GM21367 (cell line): ENCODE data around the gene CLRN2.

Experiments
- ATAC-seq: cut with Tn5 transposase; IDR thresholded peaks from one replicate; pipeline ENCODE4 v1.9.1; 2021; ENCODE audit not compliant: unreplicated experiment

Gene CLRN2

GRCh38 chr4:17514865-17515264, at the start of gene CLRN2:
Gene CLRN2, plus strand, starts transcription at chr4:17515165. Its CDS starts 102 bp downstream, at chr4:17515267.
- ATAC-seq, result no peak

GRCh38 chr4:17468619-17469221, 46.2 kb upstream of the CLRN2 start:
- ATAC-seq, result no peak

- no peak for ATAC-seq
Measured at GRCh38 chr4:17469931-17470674, 44.9 kb upstream of the CLRN2 start.

DNA sequence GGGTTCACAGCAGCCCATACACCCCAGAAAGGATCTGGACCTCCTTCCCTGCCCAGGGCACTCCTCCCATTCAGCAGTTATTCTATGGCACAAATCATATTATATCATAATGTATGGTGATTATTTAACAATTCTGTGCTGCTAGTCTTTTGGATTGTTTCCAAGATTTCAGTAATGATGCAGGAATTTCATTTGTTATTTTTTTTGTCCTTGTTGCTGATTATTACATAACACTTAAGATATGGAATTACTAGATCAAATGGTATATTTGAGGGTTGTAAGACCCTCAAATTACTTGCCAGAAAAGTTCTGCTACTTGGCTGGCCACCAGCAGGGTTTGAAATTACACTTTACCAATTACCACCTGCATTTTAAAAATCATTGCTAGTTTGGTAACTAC, 39.5 kb upstream of the CLRN2 start:
- ATAC-seq, result no peak

DNA sequence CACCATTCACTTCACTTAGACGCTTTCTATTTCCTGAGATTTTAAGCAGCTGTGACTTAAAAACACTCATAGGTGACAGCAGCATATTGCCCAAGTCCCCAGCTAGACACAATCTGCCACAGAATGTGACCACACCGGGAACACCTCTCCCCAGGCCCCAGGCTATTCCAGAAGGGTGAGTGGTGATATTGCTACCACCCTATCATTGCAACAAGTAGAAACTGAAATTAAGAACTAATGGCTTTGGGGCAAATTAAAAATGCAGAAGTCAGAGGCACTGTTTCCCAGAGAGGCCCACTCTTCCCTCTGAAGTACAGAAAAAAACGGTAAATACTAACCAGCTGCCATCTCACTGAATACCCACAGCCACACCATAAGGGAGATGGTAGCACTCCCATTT, 38.1 kb upstream of the CLRN2 start:
- ATAC-seq, result no peak

DNA sequence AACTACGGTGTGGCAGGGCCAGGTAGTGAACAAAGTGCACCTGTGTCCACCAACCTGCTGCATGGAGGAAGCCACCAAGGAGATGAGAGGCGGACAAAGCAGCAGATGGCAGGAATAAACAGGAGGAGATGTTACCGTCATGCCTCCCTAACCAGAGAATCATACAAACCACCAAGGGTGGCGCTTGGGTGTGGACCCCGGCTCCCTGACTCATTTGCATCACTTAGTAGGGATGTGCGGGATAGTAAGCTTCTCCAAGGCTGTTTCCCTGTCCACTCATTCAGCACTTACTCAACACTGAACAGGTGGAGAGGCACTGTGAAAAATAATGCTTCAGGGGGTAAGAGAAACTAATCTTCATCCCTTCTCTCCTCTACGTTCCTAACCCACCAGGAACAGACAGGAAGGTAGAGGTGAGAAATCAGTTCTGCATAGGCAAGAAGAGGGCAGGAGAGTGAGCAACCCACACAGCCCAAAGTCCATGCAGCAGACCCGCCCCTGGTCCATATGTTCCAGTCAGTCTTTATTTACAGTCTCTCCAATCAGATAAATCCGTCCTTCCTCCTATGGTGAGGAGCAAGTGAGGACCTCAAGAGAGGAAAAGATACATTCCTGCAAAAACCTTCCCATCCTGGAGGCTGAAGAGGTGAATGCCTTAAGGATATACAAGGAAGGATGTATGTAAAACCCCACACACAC, 37.0 kb upstream of the CLRN2 start:
- ATAC-seq, result no peak

DNA sequence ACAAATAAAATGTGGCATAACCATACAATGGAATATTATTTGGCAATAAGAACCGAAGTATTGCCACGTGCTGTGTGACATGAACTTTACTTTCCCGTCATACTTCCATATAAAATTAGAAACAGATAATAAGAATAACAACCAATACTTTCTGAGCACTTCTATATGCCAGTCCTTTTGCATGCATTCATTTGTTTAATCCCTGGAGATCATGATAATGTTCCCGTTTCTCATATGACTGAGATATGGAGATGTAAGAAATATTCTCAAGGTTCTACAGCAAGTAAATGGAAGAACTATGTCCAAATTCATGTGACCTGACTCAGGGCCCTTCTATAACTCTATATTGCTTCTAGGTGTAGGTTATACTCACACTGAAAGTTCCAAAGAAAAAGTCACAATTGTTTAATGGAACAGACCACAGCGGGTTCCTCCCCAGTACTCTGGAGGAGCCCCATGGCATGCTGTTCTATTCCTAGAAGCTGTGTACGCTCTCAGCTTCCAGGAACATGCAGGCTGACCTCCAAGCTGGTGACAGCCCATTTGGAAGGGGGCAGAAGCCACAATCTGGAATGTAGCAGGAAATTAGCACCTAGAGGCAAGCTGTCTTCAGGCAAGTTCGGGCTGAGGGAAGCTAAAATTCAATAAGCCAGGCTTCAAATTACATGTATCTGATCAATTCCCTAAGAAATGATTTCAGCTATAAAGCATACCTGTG, 34.6 kb upstream of the CLRN2 start:
- ATAC-seq, result no peak

GRCh38 chr4:17480955-17481354, 34.0 kb upstream of the CLRN2 start:
- ATAC-seq, result no peak

DNA sequence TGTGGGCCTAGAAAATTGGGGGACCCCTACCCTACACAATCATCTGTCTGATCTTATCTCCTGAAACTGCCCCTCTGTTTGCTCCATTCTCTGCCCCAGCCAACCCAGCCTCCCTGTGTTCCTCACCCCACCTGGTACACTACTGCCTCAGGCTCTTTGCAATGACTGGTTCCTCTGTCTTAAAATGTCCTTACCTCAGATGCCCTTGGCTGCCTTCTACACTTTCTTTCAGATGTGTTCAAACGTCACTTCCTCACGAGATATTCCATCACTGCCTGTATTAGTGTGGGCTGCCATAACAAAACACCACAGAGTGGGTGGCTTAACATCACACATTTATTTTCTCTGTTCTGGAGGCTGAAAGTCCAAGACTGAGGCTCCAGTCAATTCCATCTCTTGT, 32.2 kb upstream of the CLRN2 start:
- no peak for ATAC-seq

GRCh38 chr4:17489123-17489522, 25.8 kb upstream of the CLRN2 start:
- no peak for ATAC-seq

DNA sequence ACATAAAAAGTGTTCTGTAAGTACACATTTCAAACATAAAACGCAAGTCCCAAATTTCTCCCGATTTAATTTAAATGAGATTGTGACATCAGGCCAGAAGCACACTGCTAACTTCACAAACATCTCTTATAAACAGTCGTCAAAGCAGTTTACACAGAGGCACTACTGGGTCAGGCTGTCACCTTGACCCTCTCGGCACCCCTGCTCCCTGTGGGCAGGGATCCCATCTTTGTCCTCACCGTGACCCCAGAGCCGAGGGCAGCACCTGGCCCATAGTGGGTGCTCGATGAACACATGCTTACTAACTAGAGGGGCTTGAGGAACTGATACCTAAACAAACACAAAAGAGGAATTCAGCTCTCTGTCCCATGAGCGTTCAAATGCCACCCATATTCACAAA, 25.2 kb upstream of the CLRN2 start:
- no peak for ATAC-seq

- no peak for ATAC-seq
Measured at GRCh38 chr4:17490575-17491059, 24.3 kb upstream of the CLRN2 start.

DNA sequence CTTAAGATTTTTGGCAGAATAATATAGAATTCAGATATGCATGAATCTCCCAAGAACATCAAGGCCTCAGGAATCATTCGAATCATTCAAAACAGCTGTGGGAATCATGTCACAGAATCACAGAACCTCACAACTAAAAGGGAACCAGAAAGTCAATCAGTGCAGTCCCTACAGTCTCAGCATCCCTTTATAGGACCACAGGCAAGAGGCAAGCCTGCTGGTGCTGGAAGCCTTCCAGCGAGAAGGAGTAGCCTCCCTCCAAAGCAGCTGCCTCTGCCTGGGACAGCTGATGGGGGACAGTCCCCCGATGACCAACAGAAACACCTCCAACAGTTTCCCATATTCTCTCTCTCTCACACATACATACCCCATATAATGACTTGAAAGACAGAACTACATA, 23.8 kb upstream of the CLRN2 start:
- no peak for ATAC-seq

DNA sequence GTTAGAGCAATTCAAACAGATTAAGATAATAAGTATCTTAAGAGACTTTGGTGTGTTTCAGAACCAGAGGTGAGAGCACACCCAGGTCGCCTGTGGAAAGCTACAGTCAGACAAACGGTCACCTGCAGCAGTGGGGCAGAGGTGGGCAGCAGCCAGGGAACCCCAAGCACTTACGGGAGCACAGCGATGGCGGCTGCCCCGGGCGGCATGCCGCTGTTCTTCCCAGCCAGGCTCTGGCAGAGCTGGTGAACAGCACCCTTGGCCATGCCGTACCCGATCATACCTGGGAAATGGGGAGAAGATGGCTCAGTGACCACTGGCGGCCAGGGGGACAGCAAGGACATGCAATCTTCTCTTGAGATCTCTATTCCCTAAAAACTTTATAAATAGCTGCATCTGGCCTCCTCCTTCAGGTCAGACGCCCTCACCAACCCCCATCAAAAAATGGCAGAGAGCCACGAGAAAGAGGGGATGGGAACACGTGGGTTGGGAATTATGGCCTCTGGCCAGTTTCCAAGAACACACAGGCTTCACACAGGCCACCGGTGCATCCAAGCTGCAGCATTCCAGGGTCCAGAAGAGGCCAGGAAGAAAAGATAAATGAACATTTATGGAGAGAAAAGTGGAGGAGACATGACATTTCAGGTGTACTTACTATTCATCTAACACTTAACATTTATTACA, 22.8 kb upstream of the CLRN2 start:
- ATAC-seq, result no peak

DNA sequence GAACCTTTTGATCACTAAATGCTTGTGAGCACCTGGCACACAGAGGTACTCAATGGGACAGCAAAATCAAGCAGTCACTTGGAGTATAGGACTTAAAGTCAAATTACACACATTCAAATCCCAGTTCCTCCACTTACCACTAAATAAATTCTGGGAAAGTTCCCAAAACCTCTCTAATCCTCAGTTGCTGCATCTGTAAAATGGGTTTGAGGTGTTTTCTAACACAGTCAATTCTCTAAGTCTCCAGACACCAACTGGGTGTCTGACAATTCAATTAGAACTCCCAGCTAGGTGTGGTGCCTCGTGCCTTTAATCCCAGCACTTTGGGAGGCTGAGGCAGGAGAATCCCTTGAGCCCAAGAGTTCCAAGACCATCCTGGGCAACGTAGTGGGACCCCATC, 22.1 kb upstream of the CLRN2 start:
- no peak for ATAC-seq

DNA sequence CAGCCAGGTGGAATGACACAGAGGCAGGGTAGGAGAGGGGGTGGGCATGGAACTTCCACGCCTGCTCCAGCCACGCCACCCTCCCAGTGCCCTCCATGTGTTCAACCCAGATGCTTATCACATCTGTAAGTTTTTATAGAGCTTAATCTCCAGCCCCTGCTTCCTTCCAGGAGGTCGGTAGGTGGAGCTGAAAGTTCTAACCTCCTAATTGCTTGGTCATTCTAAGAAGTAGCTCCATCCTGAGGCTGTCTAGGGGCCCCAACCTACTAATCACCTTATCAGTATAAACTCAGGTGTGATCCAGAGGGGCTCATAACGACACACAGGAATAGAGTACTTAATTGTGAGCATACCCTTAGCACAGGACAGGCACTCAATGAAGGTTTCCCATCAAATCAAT, 21.3 kb upstream of the CLRN2 start:
- ATAC-seq, result no peak

DNA sequence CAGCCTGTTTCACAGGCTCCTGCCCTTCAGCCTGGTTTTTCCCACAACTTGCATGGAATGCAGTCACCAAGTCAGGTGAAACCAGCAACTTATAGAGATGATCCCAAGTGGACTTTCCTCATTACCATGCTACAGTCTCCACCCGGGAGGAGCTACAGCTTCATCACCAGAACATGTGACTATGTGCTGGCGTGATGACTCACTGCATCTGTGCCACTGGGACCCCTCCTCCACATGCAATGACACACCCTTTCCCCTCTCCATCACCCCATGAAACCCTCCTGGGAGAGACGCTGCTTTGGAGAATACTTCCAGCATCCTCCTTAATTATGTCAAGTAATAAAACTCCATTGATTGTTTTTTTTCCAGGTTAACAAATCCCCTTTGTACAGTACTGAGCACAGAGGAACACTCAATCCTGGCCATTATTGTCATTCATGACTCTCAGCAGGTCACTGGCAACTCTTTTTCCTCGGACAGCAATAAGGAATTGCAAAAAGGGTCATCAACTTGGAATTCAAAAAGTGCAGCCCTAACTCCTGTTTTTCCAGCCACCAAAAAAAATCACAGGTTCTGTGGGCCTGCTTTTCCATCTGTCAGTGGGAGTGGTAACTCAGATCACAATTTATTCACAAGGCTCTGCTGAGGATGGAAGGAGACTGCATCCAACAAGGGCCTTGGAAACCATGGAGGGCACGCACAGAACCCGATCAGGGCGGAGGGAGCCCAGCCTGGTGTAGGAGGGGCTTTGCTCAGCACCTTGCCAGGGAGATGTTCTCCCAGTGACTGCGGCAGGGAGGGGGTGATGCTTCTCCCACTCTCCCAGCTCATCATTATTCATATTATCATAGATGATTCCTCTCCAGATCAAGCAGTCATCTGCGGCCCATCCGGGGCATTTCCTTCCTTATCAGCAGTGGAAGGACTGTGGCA, 20.4 kb upstream of the CLRN2 start:
- ATAC-seq, result no peak

DNA sequence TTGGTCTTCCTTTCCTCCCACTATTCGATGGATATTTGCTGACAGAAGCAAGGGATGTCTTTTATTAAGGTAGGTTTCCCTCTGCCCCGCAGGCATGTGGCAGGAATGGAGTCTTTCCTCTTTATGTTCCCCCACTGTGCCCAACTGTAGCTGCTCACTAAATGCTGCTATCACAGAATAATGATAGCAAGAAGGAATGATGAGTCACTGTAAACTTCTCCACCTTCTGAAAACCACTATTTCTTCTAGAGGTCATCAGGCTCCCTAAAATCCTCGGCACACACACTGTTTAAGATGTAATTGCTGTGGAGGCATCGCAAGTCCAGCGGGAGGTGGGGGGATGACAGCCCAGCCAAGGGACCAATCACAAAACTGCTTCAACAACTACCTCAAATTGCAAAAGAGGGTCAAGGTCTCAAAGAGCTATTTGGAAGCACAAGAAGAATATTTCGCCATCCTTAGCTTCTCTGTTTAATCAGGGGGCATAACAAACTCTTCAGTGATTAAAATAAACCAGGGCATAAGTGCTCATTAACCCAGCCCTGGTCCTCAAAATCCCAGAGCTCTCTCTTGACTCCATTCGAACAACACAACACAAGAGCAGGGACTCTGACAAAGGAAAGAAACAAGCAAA, 17.0 kb upstream of the CLRN2 start:
- no peak for ATAC-seq

GRCh38 chr4:17500574-17500973, 14.4 kb upstream of the CLRN2 start:
- no peak for ATAC-seq
